Gastroesophageal sphincter (tissue), 4 donors: ENCODE results near the gene TRHDE. TPM values are rescaled to one million over a fixed set of nuclear protein-coding genes. Genes with fewer than 3 reads are reported as not detected.

Source experiments
- ATAC-seq: fragments of 150-250 bp; one replicate; pipeline ENCODE4 v1.9.1; 2016; ENCODE audit warnings: mild to moderate bottlenecking, moderate library complexity
- H3K27ac ChIP-seq, 4 donors: fragments of 200-600 bp; sonication (generic) in 3 of 4; 1 replicate in 3 of 4; 2 replicates in 1 of 4; pipeline ENCODE4 v1.5.1; 2016 to 2019
- H3K27me3 ChIP-seq: fragments of 200-600 bp; sonication (generic); one replicate; pipeline ENCODE4 v1.5.1; 2019
- H3K36me3 ChIP-seq, 2 donors: fragments of 200-600 bp; sonication (generic); one replicate each; pipeline ENCODE4 v1.5.1; 2019; ENCODE audit warnings: control low read depth in 1 of 2
- H3K4me1 ChIP-seq, 3 donors: fragments of 200-600 bp; sonication (generic); 1 replicate in 2 of 3; 2 replicates in 1 of 3; pipeline ENCODE4 v1.5.1; 2016 to 2019; ENCODE audit warnings: control low read depth in 2 of 3
- H3K4me3 ChIP-seq, 2 donors: fragments of 200-600 bp; sonication (generic); one replicate each; pipeline ENCODE4 v1.5.1; 2019; ENCODE audit warnings: mild to moderate bottlenecking in 1 of 2, moderate library complexity in 1 of 2
- H3K9me3 ChIP-seq, 3 donors: fragments of 200-600 bp; sonication (generic); one replicate each; pipeline ENCODE4 v1.5.1; 2017 to 2019; ENCODE audit warnings: control low read depth in 2 of 3
- CTCF ChIP-seq, 4 experiments: fragments of 200-600 bp in 2 of 4; fragments of 450-650 bp in 2 of 4; sonication (generic) in 1 of 4; IDR thresholded peaks; one replicate each; pipeline ENCODE4 v1.5.1; 2017 to 2019; ENCODE audit warnings: antibody characterized with exemption in 4 of 4, mild to moderate bottlenecking in 2 of 4, moderate library complexity in 2 of 4
- EP300 ChIP-seq: sonication (generic); formaldehyde crosslinking; IDR thresholded peaks from one replicate; pipeline ENCODE4 v1.6.1; 2017; ENCODE audit warnings: antibody characterized with exemption, mild to moderate bottlenecking
- POLR2A ChIP-seq, 2 donors: fragments of 450-650 bp; IDR thresholded peaks; one replicate each; pipeline ENCODE4 v1.6.1; 2017; ENCODE audit warnings: antibody characterized with exemption in 2 of 2, mild to moderate bottlenecking in 2 of 2, moderate library complexity in 1 of 2
- POLR2AphosphoS5 ChIP-seq: sonication (generic); formaldehyde crosslinking; IDR thresholded peaks from one replicate; pipeline ENCODE4 v1.6.1; 2017; ENCODE audit warnings: antibody characterized with exemption
- WGBS, 2 donors: methylation state at CpG; one replicate each; pipeline ENCODE4 v1.1.5; 2018; ENCODE audit warnings: low coverage in 1 of 2; 5-methylcytosine and 5-hydroxymethylcytosine counted together
- total RNA-seq, 4 donors: library from RNA; depleted of rRNA; stranded (reverse); fragments of >200 nt; gene quantifications; one replicate each; pipeline ENCODE4 v1.1.0, GENCODE V29; 2016

TRHDE gene
- total RNA-seq, 4 donors from 2014 or later = 0.74 to 2.3 (median 1.0) TPM

DNA sequence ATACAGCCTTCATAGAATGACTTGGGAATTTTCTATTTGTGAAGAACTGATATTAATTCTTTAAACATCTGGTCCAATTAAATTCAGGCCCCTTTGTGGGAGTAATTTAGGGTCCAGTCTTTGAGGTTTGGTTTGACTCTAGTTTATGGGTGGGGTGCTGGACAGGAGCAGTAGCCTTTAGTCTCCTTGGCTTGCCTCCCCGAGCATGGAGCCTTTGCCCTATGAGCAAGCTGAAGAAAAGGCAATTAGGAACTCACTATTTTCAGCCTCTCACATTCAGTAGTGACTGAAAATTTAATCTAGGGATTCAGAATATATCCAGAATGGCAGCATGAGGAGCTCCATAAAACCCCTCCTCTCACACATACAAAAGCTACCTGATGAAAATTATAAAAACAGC is 161.1 kb downstream of the TRHDE start:
- Histone ChIP-seq H3K9me3 (no peaks in the 10 kb centered on the region), H3K27ac (no peak overlapping the region), H3K4me3 (no peak overlapping the region), H3K27me3 (no peaks in the 10 kb centered on the region), H3K4me1 (no peaks in the 10 kb centered on the region), H3K36me3 (no peaks in the 10 kb centered on the region)
- WGBS, 2 donors = 78% methylated on average over 1 of the region's 1 CpG; no CpG with 5 or more reads in 1 of the 2 donors
- no peak for ATAC-seq
- no peak for TF ChIP-seq POLR2A (IDR thresholded peaks at IDR 0.05)

- no peaks in the 10 kb centered on the region for H3K27me3 ChIP-seq
- TF ChIP-seq POLR2AphosphoS5 (no peak), CTCF (IDR thresholded peaks at IDR 0.05) (no peak), EP300 (no peak), POLR2A (IDR thresholded peaks at IDR 0.05) (no peak)
- no peak overlapping the region for H3K27ac ChIP-seq
- no peaks in the 10 kb centered on the region for H3K36me3 ChIP-seq
- H3K9me3 ChIP-seq = peaks cover 0 to 9% (median 0%) of the 10 kb centered on the region in 3 donors
- 71 to 90% methylated on average over 1 of the region's 1 CpG for WGBS, 2 donors
- no peak for ATAC-seq
- H3K4me1 ChIP-seq = no peaks in the 10 kb centered on the region
- no peak overlapping the region for H3K4me3 ChIP-seq
Observed at GRCh38 chr12:72434999-72435398, 162.8 kb downstream of the TRHDE start.

- TF ChIP-seq POLR2A (IDR thresholded peaks at IDR 0.05) (no peak), CTCF (IDR thresholded peaks at IDR 0.05) (no peak), POLR2AphosphoS5 (no peak), EP300 (no peak)
- Histone ChIP-seq H3K27ac (no peak overlapping the region), H3K4me1 (no peaks in the 10 kb centered on the region), H3K4me3 (no peak overlapping the region), H3K9me3 (peaks cover 0 to 9% (median 0%) of the 10 kb centered on the region in 3 donors), H3K27me3 (no peaks in the 10 kb centered on the region), H3K36me3 (no peaks in the 10 kb centered on the region)
- 69 to 95% methylated on average over 2 of the region's 2 CpGs for WGBS, 2 donors
- ATAC-seq = no peak
Observed at GRCh38 chr12:72442217-72442616, 170.0 kb downstream of the TRHDE start.

DNA sequence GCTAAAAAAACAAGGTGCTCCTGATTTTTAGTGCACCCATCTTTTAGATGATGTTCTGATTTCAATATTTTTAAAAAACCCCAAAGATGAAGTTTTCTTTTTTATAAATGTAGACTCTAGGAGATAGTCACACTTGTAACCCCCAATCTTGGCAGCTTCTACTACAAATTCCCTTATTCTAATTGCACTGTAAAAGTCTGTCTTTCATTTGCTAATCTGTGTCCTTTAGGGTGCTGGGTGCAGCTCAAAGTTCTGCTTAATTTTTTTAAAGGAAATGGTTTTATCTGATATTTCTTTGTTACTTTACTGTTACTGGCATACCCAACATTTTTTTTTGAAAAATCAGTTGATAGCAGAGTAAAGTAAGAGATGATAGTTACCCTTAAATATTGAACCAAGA is 172.0 kb downstream of the TRHDE start:
- no peak overlapping the region for H3K27ac ChIP-seq
- ATAC-seq = no peak
- no peak overlapping the region for H3K4me3 ChIP-seq
- TF ChIP-seq POLR2AphosphoS5 (no peak), POLR2A (IDR thresholded peaks at IDR 0.05) (no peak), CTCF (IDR thresholded peaks at IDR 0.05) (no peak), EP300 (no peak)
- H3K9me3 ChIP-seq = peaks cover 0 to 2% (median 0%) of the 10 kb centered on the region in 3 donors
- no peaks in the 10 kb centered on the region for H3K27me3 ChIP-seq
- H3K4me1 ChIP-seq = no peaks in the 10 kb centered on the region
- no peaks in the 10 kb centered on the region for H3K36me3 ChIP-seq

- H3K9me3 ChIP-seq = no peaks in the 10 kb centered on the region
- H3K36me3 ChIP-seq = no peaks in the 10 kb centered on the region
- no peak for TF ChIP-seq CTCF (IDR thresholded peaks at IDR 0.05)
- TF ChIP-seq POLR2AphosphoS5 = no peak
- TF ChIP-seq EP300 = no peak
- no peak for TF ChIP-seq POLR2A (IDR thresholded peaks at IDR 0.05)
- 92 to 97% methylated on average over 2 of the region's 2 CpGs for WGBS, 2 donors
- no peaks in the 10 kb centered on the region for H3K4me1 ChIP-seq
- H3K27me3 ChIP-seq = no peaks in the 10 kb centered on the region
- ATAC-seq = no peak
- H3K4me3 ChIP-seq = no peak overlapping the region
- no peak overlapping the region for H3K27ac ChIP-seq
Observed at GRCh38 chr12:72444566-72444965, 172.4 kb downstream of the TRHDE start.

DNA sequence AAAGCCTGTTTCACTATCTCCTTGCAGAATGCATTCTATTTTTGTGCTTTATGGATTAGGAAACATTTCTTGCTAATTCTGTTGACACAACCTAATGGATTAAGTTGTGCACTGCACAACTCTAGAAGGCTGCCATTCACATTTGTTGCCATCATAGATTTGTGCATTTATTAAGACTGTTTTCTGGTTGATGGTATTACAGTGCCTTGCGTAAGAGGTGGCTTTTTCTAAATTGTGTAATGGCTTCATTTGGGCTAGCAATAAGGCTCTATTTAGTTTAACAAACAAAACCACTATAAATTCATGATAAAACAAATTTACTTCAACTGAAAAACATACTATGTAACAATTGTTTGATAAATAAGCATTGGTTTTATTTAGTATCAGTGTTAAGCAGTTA is 175.9 kb downstream of the TRHDE start:
- H3K4me3 ChIP-seq = no peak overlapping the region
- H3K27me3 ChIP-seq = no peaks in the 10 kb centered on the region
- H3K27ac ChIP-seq = no peak overlapping the region
- no peaks in the 10 kb centered on the region for H3K36me3 ChIP-seq
- no peaks in the 10 kb centered on the region for H3K4me1 ChIP-seq
- ATAC-seq = no peak
- no peak for TF ChIP-seq EP300
- no peak for TF ChIP-seq POLR2A (IDR thresholded peaks at IDR 0.05)
- no peak for TF ChIP-seq POLR2AphosphoS5
- no peak for TF ChIP-seq CTCF (IDR thresholded peaks at IDR 0.05)
- 100% methylated on average over 1 of the region's 1 CpG for WGBS, 2 donors
- no peaks in the 10 kb centered on the region for H3K9me3 ChIP-seq
